Astrocyte (in vitro differentiated cells and primary cell): ENCODE measurements around the gene CADPS. TPM values are rescaled to one million over a fixed set of nuclear protein-coding genes. Genes with fewer than 3 reads are reported as not detected.

ENCODE experiments used
- DNase-seq: peaks from one replicate; pipeline ENCODE4 v3.0.0-alpha.2; 2010; ENCODE audit warnings: low read depth
- FAIRE-seq: peaks from 2 replicates; lab custom pipeline; 2011; peaks lifted over from hg19 to GRCh38; lab: Jason Lieb, UNC
- H2AFZ ChIP-seq: 2 replicates; pipeline ENCODE4 v1.6.0; 2012; ENCODE audit warnings: low read depth, low read length, inconsistent platforms
- H3K27ac ChIP-seq: 2 replicates; pipeline ENCODE4 v1.5.1; 2011; ENCODE audit warnings: low read depth, low read length, inconsistent platforms
- H3K27me3 ChIP-seq: 2 replicates; pipeline ENCODE4 v1.6.0; 2011; ENCODE audit warnings: low read length, inconsistent platforms; ENCODE audit not compliant: insufficient read depth
- H3K36me3 ChIP-seq: 2 replicates; pipeline ENCODE4 v1.5.1; 2011; ENCODE audit warnings: low read length, inconsistent platforms; ENCODE audit not compliant: insufficient read depth
- H3K4me1 ChIP-seq: 2 replicates; pipeline ENCODE4 v1.5.1; 2011; ENCODE audit warnings: low read length, inconsistent platforms; ENCODE audit not compliant: insufficient read depth
- H3K4me2 ChIP-seq: 2 replicates; pipeline ENCODE4 v1.6.0; 2012; ENCODE audit warnings: low read length, inconsistent platforms
- H3K4me3 ChIP-seq: 2 replicates; pipeline ENCODE4 v1.5.1; 2011; ENCODE audit warnings: low read depth, mild to moderate bottlenecking, low read length, inconsistent platforms; ENCODE audit not compliant: insufficient read depth
- H3K79me2 ChIP-seq: 2 replicates; pipeline ENCODE4 v1.6.0; 2012; ENCODE audit warnings: mild to moderate bottlenecking, low read length, inconsistent platforms; ENCODE audit not compliant: insufficient read depth
- H3K9ac ChIP-seq: 2 replicates; pipeline ENCODE4 v1.6.0; 2012; ENCODE audit warnings: mild to moderate bottlenecking, low read length, inconsistent platforms
- H3K9me3 ChIP-seq: 2 replicates; pipeline ENCODE4 v1.5.1; 2012; ENCODE audit warnings: low read depth, mild to moderate bottlenecking, low read length, inconsistent platforms; ENCODE audit not compliant: insufficient read depth
- H4K20me1 ChIP-seq: 2 replicates; pipeline ENCODE4 v1.6.0; 2012; ENCODE audit warnings: low read length, inconsistent platforms; ENCODE audit not compliant: insufficient read depth
- H3K27ac Mint-ChIP-seq: one replicate; pipeline ENCODE4 v1.8.0; 2021; ENCODE audit warnings: mild to moderate bottlenecking, mixed read lengths; ENCODE audit not compliant: unreplicated experiment
- H3K27me3 Mint-ChIP-seq: one replicate; pipeline ENCODE4 v1.8.0; 2021; ENCODE audit warnings: low read depth, mixed read lengths; ENCODE audit not compliant: unreplicated experiment
- H3K36me3 Mint-ChIP-seq: one replicate; pipeline ENCODE4 v1.8.0; 2021; ENCODE audit warnings: low read depth, mixed read lengths; ENCODE audit not compliant: unreplicated experiment
- H3K4me1 Mint-ChIP-seq: one replicate; pipeline ENCODE4 v1.8.0; 2021; ENCODE audit warnings: low read depth, mixed read lengths; ENCODE audit not compliant: unreplicated experiment
- H3K4me3 Mint-ChIP-seq: one replicate; pipeline ENCODE4 v1.8.0; 2021; ENCODE audit warnings: mild to moderate bottlenecking, moderate library complexity, mixed read lengths; ENCODE audit not compliant: unreplicated experiment
- H3K9me3 Mint-ChIP-seq: one replicate; pipeline ENCODE4 v1.8.0; 2021; ENCODE audit warnings: mild to moderate bottlenecking, mixed read lengths; ENCODE audit not compliant: unreplicated experiment
- EZH2 ChIP-seq: IDR thresholded peaks from 2 replicates; pipeline ENCODE4 v1.6.1; 2012; ENCODE audit warnings: mild to moderate bottlenecking, low read length, inconsistent platforms; ENCODE audit not compliant: insufficient read depth
- total RNA-seq: library from RNA; stranded (reverse); gene quantifications from 2 replicates; pipeline ENCODE4 v1.2.1, GENCODE V29; 2021
- TF ChIP-seq, protein P1 (sequence below): IDR thresholded peaks from 2 replicates; pipeline ENCODE4 v1.5.1; 2011; ENCODE audit warnings: low read depth, mild to moderate bottlenecking, inconsistent platforms, low read length, moderate library complexity; ENCODE audit not compliant: insufficient read depth

The CADPS gene
- total RNA-seq, 1 donor from 2014 or later: 5.4 TPM

DNA sequence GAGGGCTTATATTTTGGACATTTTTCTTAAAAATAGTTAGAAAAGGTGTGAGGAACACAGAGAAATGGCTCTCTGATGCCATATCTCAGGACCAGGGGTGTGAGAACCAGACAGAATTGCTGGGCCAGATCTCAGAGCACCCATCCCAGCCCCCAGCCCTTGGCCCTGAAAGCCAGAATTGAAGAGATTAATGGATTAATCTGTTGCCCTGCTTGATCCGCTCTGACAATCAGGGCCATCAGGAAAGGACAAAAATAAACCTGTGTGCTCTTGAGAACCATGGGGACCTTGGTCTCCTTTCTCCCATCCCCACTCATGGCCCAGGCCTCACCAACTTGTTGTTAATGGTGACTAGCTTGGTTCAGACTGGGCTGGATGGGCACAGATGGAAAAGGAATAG lies 113.5 kb downstream of the CADPS start:
- no peak overlapping the region for H2AFZ ChIP-seq
- FAIRE-seq: no peak
- H3K27me3 ChIP-seq: no peaks in the 10 kb centered on the region
- H3K9ac ChIP-seq: no peak overlapping the region
- H3K4me1 ChIP-seq: no peaks in the 10 kb centered on the region
- no peaks in the 10 kb centered on the region for H3K9me3 ChIP-seq
- no peak for TF ChIP-seq EZH2
- TF ChIP-seq, protein P1, sequence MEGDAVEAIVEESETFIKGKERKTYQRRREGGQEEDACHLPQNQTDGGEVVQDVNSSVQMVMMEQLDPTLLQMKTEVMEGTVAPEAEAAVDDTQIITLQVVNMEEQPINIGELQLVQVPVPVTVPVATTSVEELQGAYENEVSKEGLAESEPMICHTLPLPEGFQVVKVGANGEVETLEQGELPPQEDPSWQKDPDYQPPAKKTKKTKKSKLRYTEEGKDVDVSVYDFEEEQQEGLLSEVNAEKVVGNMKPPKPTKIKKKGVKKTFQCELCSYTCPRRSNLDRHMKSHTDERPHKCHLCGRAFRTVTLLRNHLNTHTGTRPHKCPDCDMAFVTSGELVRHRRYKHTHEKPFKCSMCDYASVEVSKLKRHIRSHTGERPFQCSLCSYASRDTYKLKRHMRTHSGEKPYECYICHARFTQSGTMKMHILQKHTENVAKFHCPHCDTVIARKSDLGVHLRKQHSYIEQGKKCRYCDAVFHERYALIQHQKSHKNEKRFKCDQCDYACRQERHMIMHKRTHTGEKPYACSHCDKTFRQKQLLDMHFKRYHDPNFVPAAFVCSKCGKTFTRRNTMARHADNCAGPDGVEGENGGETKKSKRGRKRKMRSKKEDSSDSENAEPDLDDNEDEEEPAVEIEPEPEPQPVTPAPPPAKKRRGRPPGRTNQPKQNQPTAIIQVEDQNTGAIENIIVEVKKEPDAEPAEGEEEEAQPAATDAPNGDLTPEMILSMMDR: no peak
- H3K4me1 Mint-ChIP-seq: no peaks in the 10 kb centered on the region
- no peak overlapping the region for H3K4me3 ChIP-seq
- no peaks in the 10 kb centered on the region for H3K36me3 Mint-ChIP-seq
- no peak overlapping the region for H3K4me2 ChIP-seq
- no peak for DNase-seq
- H3K4me3 Mint-ChIP-seq: no peak overlapping the region
- no peaks in the 10 kb centered on the region for H3K9me3 Mint-ChIP-seq
- H3K27ac Mint-ChIP-seq: no peak overlapping the region
- no peaks in the 10 kb centered on the region for H3K27me3 Mint-ChIP-seq
- H4K20me1 ChIP-seq: no peaks in the 10 kb centered on the region
- no peaks in the 10 kb centered on the region for H3K36me3 ChIP-seq
- H3K79me2 ChIP-seq: no peaks in the 10 kb centered on the region
- no peak overlapping the region for H3K27ac ChIP-seq

DNA sequence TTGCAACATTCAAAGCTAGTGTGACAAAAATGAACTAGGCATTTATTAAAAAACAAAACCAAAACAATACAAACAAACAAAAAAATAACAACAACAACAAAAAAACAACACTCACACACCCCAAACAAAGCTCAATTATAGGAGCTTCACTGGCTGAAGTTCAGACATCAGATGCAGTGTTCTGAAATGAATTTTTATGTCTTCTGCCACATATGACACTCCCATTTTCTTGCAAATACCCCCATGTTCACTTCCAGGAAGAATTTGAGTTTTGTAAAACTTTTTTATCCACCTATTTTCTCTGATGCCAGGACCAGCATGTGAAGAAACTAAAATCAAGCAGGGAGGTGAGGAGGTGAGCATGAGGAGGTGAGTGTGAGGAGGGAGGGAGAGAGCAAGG lies 113.9 kb downstream of the CADPS start:
- Mint-ChIP-seq H3K27ac (no peak overlapping the region), H3K27me3 (no peaks in the 10 kb centered on the region), H3K9me3 (no peaks in the 10 kb centered on the region), H3K4me3 (no peak overlapping the region), H3K36me3 (no peaks in the 10 kb centered on the region), H3K4me1 (no peaks in the 10 kb centered on the region)
- H3K4me3 ChIP-seq: no peak overlapping the region
- no peaks in the 10 kb centered on the region for H3K79me2 ChIP-seq
- no peaks in the 10 kb centered on the region for H3K4me1 ChIP-seq
- TF ChIP-seq EZH2: no peak
- TF ChIP-seq, protein P1: no peak
- H3K27me3 ChIP-seq: no peaks in the 10 kb centered on the region
- H3K36me3 ChIP-seq: no peaks in the 10 kb centered on the region
- H3K27ac ChIP-seq: no peak overlapping the region
- H4K20me1 ChIP-seq: no peaks in the 10 kb centered on the region
- no peaks in the 10 kb centered on the region for H3K9me3 ChIP-seq
- DNase-seq (no peak), FAIRE-seq (no peak)
- no peak overlapping the region for H3K4me2 ChIP-seq
- no peak overlapping the region for H2AFZ ChIP-seq
- no peak overlapping the region for H3K9ac ChIP-seq

DNA sequence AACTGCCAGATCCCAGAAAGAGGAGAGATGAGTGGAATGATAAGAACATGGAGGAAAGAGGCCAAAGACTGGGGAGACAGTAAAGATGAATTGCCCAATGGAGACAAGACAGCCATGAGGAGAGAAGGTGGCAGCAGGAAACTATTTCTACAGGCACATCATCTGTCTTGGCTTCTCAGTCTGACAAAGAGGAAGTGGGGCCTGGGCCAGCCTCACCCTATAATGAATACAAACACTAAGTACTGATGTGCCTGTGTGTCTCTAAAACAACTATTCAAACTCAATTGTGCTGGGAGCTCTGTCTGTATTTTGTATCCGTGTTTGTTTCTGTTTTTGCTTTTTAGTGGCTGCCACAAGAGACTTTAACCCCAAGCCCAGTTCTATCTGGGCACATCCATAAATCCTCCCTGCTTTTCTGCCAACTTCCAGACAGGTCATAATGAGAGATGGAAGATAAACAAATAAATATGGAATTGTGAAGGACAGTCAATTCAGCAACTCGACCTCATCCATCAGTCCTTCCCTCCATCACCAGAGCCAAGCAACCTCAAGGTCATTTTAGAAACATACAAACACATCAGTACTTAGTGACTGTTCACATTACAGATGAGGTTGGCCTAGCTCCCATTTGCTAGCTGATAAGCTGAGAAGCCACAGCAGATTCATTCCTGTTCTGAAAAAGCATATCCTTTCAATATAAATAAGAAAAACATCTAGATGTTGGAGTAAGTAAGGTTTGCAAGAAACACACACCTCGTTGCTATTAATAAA lies 116.7 kb downstream of the CADPS start:
- DNase-seq: peak; percentile 3
- H3K27me3 ChIP-seq: no peaks in the 10 kb centered on the region
- no peaks in the 10 kb centered on the region for H3K79me2 ChIP-seq
- no peak overlapping the region for H3K27ac ChIP-seq
- no peak overlapping the region for H3K4me2 ChIP-seq
- H4K20me1 ChIP-seq: no peaks in the 10 kb centered on the region
- H3K4me1 ChIP-seq: no peaks in the 10 kb centered on the region
- H3K36me3 ChIP-seq: no peaks in the 10 kb centered on the region
- no peak overlapping the region for H3K4me3 ChIP-seq
- no peak overlapping the region for H3K9ac ChIP-seq
- TF ChIP-seq, protein P1: no peak
- H2AFZ ChIP-seq: no peak overlapping the region
- H3K4me1 Mint-ChIP-seq: no peaks in the 10 kb centered on the region
- no peaks in the 10 kb centered on the region for H3K36me3 Mint-ChIP-seq
- no peaks in the 10 kb centered on the region for H3K9me3 Mint-ChIP-seq
- H3K4me3 Mint-ChIP-seq: no peak overlapping the region
- no peaks in the 10 kb centered on the region for H3K9me3 ChIP-seq
- H3K27me3 Mint-ChIP-seq: no peaks in the 10 kb centered on the region
- no peak for FAIRE-seq
- H3K27ac Mint-ChIP-seq: no peak overlapping the region
